Suppressor macrophage treated with lipopolysaccharide for 1 hour (primary cell): ENCODE measurements around the gene SF3B4.
A peak's percentile ranks its signal among the peaks of the same experiment; 100 is the strongest.
"Not testable (repeated sequence)": the region's sequence is repeated elsewhere in the genome, so short reads cannot be mapped to it uniquely, and the experiment has no call there.

Source experiments
- DNase-seq, 3 donors: peaks; one replicate each; pipeline ENCODE4 v3.0.0-alpha.2; 2020 to 2022

SF3B4 gene

DNA sequence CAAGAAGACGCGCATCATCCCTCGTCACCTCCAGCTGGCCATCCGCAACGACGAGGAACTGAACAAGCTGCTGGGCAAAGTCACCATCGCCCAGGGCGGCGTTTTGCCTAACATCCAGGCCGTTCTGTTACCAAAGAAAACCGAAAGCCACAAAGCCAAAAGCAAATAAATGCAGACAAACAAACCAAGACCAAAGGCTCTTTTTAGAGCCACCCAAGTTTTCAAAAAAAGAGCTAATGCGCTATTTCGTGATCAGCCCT lies 40.5 kb downstream of the SF3B4 start:
- not testable (repeated sequence) for DNase-seq

DNA sequence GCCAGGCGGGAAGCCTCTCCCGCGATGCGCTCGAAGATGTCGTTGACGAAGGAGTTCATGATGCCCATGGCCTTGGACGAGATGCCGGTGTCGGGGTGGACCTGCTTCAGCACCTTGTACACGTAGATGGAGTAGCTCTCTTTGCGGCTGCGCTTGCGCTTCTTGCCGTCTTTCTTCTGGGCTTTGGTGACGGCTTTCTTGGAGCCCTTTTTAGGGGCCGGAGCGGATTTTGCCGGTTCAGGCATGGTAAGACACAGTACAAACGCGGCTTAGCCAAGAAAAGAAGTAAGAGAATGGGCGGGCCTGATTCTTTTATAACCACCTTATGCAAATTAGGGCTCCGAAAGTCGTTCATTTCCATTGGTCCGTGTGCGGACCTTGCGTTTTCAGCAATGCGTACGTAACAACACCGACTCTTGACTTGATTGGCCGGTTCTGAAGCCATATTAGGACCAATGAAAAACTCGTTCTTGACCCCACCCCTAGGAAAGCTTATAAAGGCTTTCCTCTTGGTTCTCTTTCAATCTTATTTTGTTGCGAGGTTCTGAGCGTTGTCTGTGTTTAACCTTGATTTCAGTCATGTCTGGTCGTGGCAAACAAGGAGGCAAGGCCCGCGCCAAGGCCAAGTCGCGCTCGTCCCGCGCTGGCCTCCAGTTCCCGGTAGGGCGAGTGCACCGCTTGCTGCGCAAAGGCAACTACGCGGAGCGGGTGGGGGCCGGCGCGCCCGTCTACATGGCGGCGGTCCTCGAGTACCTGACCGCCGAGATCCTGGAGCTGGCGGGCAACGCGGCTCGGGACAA lies 41.0 kb downstream of the SF3B4 start:
- DNase-seq: peak; percentile 93 to 99 (median 98)

DNA sequence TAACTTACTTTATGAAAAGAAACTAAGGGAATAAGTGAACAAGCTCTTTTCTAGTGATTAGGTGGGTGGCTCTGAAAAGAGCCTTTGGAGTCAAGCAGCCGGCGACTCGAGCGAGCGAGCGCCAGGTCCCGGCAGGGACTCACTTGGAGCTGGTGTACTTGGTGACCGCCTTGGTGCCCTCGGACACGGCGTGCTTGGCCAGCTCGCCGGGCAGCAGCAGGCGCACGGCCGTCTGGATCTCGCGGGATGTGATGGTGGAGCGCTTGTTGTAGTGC lies 41.5 kb downstream of the SF3B4 start:
- not testable (repeated sequence) for DNase-seq

DNA sequence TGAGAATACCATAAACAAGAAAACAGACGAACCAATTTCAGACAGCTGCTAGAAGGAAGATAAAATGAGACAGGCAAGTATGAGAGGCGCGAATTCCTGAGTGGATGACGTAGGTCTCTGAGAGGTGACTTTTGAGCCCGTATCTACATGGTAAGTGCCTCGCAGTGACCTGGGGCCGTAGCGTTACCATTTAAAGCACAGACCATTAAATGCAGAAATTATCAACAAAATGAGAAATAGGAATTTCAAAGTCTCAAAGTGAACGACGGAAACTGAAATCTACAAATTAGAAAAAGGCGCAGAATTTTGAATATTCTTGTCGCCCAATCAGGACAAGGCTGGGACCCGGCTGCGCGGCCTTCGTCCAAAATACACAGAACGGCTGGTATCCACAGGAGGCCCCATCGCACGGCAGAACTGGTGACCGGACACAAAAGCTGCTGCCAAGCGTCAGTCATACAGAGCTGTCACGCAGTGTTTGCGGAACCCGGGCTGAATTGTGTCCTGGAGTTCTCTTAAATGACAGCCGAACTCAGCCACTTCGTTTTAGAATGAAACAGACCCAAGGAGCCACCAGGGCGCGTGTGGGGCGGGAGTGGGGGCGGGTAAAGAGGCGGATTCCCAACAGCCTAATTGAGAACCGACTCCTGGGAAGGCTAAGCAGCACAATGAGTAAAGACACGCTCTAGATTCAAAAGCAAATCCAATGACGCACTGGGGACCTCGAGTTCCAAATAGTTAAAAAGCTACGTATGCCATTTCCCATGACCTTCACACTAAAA lies 42.1 kb downstream of the SF3B4 start:
- peak; percentile 91 to 95 (median 92) for DNase-seq

DNA sequence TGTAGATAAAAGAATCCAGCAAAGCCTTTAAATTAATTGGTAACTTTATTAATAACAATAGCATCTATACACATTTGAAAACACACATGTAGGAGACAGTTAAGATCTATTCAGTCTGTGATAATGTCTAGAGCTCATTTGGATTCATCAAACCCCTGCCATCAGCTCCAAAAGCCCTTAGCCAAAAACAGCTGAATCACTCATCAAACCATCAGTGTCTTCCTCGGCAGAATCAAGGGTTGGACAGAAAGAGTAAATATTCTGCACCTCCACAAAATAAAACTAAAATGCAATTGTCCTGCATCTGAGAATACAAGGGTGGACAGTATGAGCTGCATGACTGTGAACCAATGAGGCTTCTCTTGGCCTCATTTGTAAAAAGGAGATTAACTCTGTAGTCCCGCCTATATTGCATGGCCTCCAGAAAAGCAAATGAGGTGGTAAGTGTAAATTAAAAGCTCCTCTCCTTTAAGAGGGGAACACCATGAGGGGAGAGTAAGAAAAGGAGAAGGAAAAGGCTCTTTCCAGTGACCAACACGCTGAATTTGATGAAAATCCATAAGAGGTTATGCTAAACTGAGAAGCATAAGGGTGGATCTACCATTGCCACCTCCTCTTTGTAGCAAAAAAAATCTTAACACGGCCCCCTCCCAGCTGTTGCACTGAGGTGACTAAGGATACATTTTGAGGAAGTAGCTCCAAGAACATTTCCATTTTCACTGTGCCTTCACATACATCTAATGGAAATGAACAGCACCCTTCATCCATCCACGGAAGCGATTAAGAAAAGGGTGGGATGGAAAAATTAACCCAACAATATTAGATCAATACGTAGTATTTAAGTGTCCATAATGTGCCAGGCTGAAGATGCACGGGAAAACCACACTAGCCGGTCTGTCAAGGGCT lies 42.9 kb downstream of the SF3B4 start:
- DNase-seq: peak; percentile 75 to 84 (median 79)

DNA sequence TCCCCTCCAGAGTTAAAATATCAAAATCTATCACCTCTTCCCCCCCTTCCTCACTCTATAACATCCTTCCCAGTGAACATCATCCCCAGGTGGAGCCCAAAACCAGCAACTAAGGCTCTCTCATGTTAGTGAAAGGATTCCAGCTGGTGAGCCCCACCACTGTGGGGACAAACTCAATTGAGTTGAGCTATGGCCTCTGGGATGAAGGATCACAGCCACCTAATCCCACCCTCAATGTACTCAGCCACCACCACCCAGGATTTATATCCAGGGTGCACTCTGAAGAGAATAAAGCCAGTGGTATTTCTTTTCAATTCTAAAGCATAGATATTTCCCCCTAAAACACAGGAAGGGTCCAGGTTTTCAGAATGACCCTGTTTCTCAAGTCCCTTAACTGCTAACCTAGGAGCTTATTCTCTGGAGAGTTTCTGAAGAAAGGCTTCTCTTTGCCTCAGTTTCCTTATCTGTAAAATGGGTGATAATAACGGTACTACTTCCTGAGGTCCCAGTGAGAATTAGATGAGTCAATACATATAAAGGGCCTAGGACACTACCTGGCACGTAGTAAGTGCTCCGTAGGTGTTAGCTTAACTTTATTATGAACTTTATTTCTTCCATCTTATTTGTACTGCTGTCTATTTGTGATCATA lies 43.9 kb downstream of the SF3B4 start:
- DNase-seq: no peak

DNA sequence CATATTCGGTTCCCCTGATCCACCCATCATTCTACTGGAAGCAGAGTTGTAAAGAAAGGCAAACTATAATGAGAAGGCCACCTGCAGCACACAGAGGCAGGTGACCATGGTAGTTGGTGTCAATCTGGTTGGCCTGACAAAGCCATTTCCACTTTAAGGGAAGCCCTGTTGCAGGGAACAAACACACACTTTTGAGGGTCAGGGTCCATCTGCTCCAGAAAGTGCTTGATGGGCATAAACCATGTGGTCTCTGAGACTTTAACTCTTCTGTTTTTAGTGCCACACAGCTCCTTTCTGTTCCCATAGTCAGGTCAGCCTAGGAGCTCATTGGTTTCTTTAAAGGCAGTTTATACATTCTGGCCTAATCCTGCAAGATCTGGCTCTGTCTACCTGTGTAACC lies 45.7 kb downstream of the SF3B4 start:
- DNase-seq: no peak

DNA sequence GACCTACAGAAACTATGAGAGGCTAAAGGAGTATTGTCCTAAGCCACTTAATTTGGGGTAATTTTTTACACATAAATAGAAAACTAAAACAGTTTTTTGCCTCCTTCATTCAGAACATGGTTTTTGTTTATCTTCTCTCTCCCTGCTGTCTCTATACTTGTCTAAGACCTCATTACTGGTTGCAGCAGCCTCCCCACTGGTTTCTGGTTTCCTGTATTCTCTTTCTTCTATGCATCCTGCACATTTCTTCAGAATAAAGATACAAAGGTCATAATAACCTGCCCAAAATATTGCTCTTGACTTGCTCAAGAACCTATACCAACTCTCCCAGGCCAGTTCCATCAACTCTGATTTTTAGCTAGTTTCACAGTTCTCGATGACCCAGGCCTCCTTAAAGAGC lies 48.0 kb downstream of the SF3B4 start:
- DNase-seq: no peak

DNA sequence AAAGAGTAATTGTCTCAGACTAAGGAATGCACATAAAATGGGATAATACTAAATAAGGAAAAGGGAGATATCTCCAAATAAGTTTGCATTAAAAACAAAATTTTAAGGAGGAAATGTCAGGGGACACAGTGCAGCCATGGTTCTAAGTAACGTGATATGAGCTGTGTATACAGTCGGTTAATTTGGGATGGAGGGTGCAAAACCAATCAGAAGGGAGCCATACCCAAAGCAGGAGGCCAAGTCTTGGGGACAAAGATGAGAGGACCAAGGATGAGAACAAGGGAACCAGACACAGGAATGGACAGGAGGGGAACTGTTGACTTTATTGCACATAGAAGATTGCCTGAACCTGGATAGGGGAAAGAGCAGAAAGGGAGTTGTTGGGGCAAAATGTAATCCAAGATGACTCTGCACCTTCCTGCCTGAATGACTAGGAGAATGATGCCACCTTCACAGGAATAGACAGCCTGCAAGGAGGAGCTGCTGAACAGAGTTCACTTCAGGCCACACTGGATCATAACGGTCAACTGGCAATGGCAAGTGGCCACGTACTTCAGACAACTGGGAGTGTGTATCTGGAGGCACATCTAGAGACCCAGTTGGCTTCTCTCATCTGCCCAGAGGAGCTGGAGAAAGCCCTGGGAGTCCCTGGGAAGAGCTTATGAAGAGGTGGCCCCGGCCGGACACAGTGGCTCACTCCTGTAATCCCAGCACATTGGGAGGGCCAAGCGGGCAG lies 50.2 kb downstream of the SF3B4 start:
- DNase-seq: no peak
